Fibroblast of lung (primary cell): ENCODE measurements around the gene ITGB4. TPM values are rescaled to one million over a fixed set of nuclear protein-coding genes. Genes with fewer than 3 reads are reported as not detected.

Source experiments
- DNase-seq, 2 donors: peaks; one replicate each; pipeline versions ENCODE4 v3.0.0 to v3.0.0-alpha.2; 2010; ENCODE audit warnings: low read depth in 2 of 2
- H2AFZ ChIP-seq: 2 replicates; pipeline ENCODE4 v1.5.1; 2012; ENCODE audit warnings: low read length, control low read depth, inconsistent platforms
- H3K27ac ChIP-seq: 2 replicates; pipeline ENCODE4 v1.5.1; 2011; ENCODE audit warnings: low read length, control low read depth; ENCODE audit not compliant: insufficient read depth
- H3K27me3 ChIP-seq: 2 replicates; pipeline ENCODE4 v1.5.1; 2011; ENCODE audit warnings: mild to moderate bottlenecking, low read length; ENCODE audit not compliant: control insufficient read depth, insufficient read depth
- H3K36me3 ChIP-seq: 2 replicates; pipeline ENCODE4 v1.5.1; 2011; ENCODE audit warnings: low read length; ENCODE audit not compliant: control insufficient read depth, insufficient read depth
- H3K4me1 ChIP-seq: 2 replicates; pipeline ENCODE4 v1.5.1; 2011; ENCODE audit warnings: low read length; ENCODE audit not compliant: control insufficient read depth, insufficient read depth; ENCODE audit errors: extremely low read depth
- H3K4me2 ChIP-seq: 2 replicates; pipeline ENCODE4 v1.5.1; 2011; ENCODE audit warnings: low read length, control low read depth; ENCODE audit not compliant: insufficient read depth; ENCODE audit errors: extremely low read depth
- H3K4me3 ChIP-seq, 4 experiments: fragments of 200-600 bp in 1 of 4; sonication (generic) in 1 of 4; replicated peaks in 1 of 4; 2 replicates each; pipeline ENCODE4 v1.5.1; 2011 to 2016; ENCODE audit warnings: low read length in 4 of 4, low read depth in 3 of 4, mild to moderate bottlenecking in 3 of 4, control low read depth in 2 of 4, inconsistent platforms in 1 of 4, mixed read lengths in 1 of 4; ENCODE audit not compliant: insufficient read depth in 1 of 4; ENCODE audit errors: control extremely low read depth in 1 of 4
- H3K79me2 ChIP-seq: 2 replicates; pipeline ENCODE4 v1.5.1; 2012; ENCODE audit warnings: mild to moderate bottlenecking, low read length, inconsistent platforms; ENCODE audit not compliant: control insufficient read depth, insufficient read depth
- H3K9ac ChIP-seq: 2 replicates; pipeline ENCODE4 v1.5.1; 2011; ENCODE audit warnings: mild to moderate bottlenecking, low read length, control low read depth; ENCODE audit not compliant: insufficient read depth
- H3K9me3 ChIP-seq: 2 replicates; pipeline ENCODE4 v1.5.1; 2012; ENCODE audit warnings: low read depth, low read length; ENCODE audit not compliant: control insufficient read depth, insufficient read depth
- H4K20me1 ChIP-seq: 2 replicates; pipeline ENCODE4 v1.5.1; 2011; ENCODE audit warnings: low read length; ENCODE audit not compliant: control insufficient read depth, insufficient read depth; ENCODE audit errors: extremely low read depth
- CTCF ChIP-seq, 2 donors: IDR thresholded peaks in 1 of 2; conservative IDR thresholded peaks in 1 of 2; 1 replicate in 1 of 2; 2 replicates in 1 of 2; pipeline ENCODE4 v1.5.1; 2011 to 2012; ENCODE audit warnings: low read length in 2 of 2, control low read depth in 1 of 2, inconsistent platforms in 1 of 2, low read depth in 1 of 2, mild to moderate bottlenecking in 1 of 2
- EZH2 ChIP-seq: IDR thresholded peaks from 2 replicates; pipeline ENCODE4 v1.5.1; 2012; ENCODE audit warnings: low read length, control low read depth, mild to moderate bottlenecking; ENCODE audit errors: missing control alignments
- polyA plus RNA-seq, 2 donors: library from polyadenylated mRNA; depleted of rRNA in 1 of 2; stranded (reverse) in 1 of 2; unstranded in 1 of 2; fragments of >200 nt; gene quantifications; 2 replicates each; pipeline ENCODE4 v1.2.1, GENCODE V29; 2011 to 2012; ENCODE audit warnings: missing spikeins in 1 of 2
- total RNA-seq: library from RNA; depleted of rRNA; stranded (reverse); fragments of >200 nt; gene quantifications from 2 replicates; pipeline ENCODE4 v1.2.1, GENCODE V29; 2014

The ITGB4 gene
- total and polyA plus RNA-seq, 2 donors (not counting 1 experiment from before 2014, with no cell fraction given) = 0.17 TPM

GRCh38 chr17:75754378-75755204 is 33.3 kb downstream of the ITGB4 start:
- H3K27me3 ChIP-seq = no peaks in the 10 kb centered on the region
- H3K79me2 ChIP-seq = no peaks in the 10 kb centered on the region
- TF ChIP-seq CTCF (conservative IDR thresholded peaks at IDR 0.05 in 1 of 2, IDR thresholded peaks at IDR 0.05 in 1 of 2; ENCODE audit: low read depth in 1 of 2, low read length in 2 of 2) (no peak), EZH2 (no peak)
- H3K4me2 ChIP-seq = peak overlapping the region; percentile 13
- H3K4me1 ChIP-seq = peaks cover 2% of the 10 kb centered on the region
- DNase-seq = no peak
- no peak overlapping the region for H3K4me3 ChIP-seq
- no peaks in the 10 kb centered on the region for H3K36me3 ChIP-seq
- H4K20me1 ChIP-seq = no peaks in the 10 kb centered on the region
- no peak overlapping the region for H2AFZ ChIP-seq
- H3K9me3 ChIP-seq = no peaks in the 10 kb centered on the region
- H3K27ac ChIP-seq = peak overlapping the region; percentile 43
- no peak overlapping the region for H3K9ac ChIP-seq

DNA sequence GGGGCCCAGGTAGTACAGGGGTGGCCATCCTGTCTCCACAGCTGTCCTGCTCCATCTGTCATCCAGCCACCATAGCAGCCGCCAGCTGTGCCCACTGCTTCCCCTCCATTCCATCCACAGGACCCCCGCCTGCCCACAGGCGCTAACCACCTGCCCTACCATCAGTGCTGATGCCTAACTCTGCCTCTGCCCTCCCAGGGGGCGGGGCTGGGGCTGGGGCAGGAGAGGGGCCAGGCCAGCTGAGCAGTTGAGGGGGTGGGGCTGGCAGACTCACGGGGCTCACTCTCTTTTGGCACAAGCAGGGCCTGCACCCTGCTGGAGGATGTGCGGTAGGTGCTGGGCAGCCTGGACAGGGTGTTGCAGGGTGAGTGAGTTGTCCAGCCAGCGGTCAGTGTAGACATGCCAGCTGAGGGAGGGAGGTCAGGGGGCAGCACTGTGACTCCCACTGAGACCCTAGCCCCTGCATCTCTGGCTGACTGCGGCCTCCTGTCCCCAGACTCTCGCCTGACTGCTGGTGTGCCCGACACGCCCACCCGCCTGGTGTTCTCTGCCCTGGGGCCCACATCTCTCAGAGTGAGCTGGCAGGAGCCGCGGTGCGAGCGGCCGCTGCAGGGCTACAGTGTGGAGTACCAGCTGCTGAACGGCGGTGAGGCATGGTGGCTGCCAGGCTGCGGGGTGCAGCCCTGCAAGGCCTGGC is 34.1 kb downstream of the ITGB4 start:
- no peaks in the 10 kb centered on the region for H3K27me3 ChIP-seq
- H3K79me2 ChIP-seq = no peaks in the 10 kb centered on the region
- no peak overlapping the region for H3K4me2 ChIP-seq
- TF ChIP-seq EZH2 (no peak), CTCF (conservative IDR thresholded peaks at IDR 0.05 in 1 of 2, IDR thresholded peaks at IDR 0.05 in 1 of 2; ENCODE audit: low read depth in 1 of 2, low read length in 2 of 2) (no peak)
- no peaks in the 10 kb centered on the region for H3K4me1 ChIP-seq
- DNase-seq = no peak
- no peak overlapping the region for H3K9ac ChIP-seq
- no peak overlapping the region for H3K4me3 ChIP-seq
- H3K27ac ChIP-seq = no peak overlapping the region
- no peaks in the 10 kb centered on the region for H4K20me1 ChIP-seq
- no peak overlapping the region for H2AFZ ChIP-seq
- no peaks in the 10 kb centered on the region for H3K36me3 ChIP-seq
- H3K9me3 ChIP-seq = no peaks in the 10 kb centered on the region

- no peak for DNase-seq
- no peaks in the 10 kb centered on the region for H3K36me3 ChIP-seq
Observed at GRCh38 chr17:75755990-75756389, 34.7 kb downstream of the ITGB4 start.

More at GRCh38 chr17:75755990-75756389, 34.7 kb downstream of the ITGB4 start:
- no peaks in the 10 kb centered on the region for H4K20me1 ChIP-seq
- no peaks in the 10 kb centered on the region for H3K4me1 ChIP-seq
- H3K79me2 ChIP-seq = no peaks in the 10 kb centered on the region
- no peak for TF ChIP-seq EZH2
- TF ChIP-seq CTCF (conservative IDR thresholded peaks at IDR 0.05 in 1 of 2, IDR thresholded peaks at IDR 0.05 in 1 of 2; ENCODE audit: low read depth in 1 of 2, low read length in 2 of 2) = no peak
- H3K4me2 ChIP-seq = no peak overlapping the region
- no peak overlapping the region for H2AFZ ChIP-seq
- no peaks in the 10 kb centered on the region for H3K9me3 ChIP-seq
- H3K27me3 ChIP-seq = no peaks in the 10 kb centered on the region
- H3K4me3 ChIP-seq = no peak overlapping the region
- H3K9ac ChIP-seq = no peak overlapping the region
- H3K27ac ChIP-seq = no peak overlapping the region
